ENCODE measurements around the gene GDF15. TPM values are rescaled to one million over a fixed set of nuclear protein-coding genes. Genes with fewer than 3 reads are reported as not detected.
"Not testable (repeated sequence)": the region's sequence is repeated elsewhere in the genome, so short reads cannot be mapped to it uniquely, and the experiment has no call there.

The GDF15 gene
- total RNA-seq, 1 experiment from 2014 or later = 56.6 TPM

DNA sequence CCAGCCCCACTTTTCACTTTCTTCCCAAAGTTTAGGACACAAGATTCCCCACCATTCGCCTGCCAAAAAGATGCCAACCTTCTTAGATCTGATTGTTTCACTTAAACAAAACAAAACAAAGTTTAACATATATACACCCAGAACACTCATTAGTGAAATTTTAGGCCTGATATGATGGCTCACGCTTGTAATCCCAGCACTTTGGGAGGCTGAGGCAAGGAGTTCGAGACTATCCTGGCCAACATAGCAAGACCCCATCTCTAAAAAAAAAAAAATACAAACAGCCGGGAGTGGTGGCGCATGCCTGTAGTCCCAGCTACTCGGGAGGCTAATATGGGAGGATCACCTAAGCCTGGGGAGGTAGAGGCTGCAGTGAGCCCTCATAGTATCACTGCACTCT lies 40.7 kb upstream of the GDF15 start:
- TF ChIP-seq, protein P1, sequence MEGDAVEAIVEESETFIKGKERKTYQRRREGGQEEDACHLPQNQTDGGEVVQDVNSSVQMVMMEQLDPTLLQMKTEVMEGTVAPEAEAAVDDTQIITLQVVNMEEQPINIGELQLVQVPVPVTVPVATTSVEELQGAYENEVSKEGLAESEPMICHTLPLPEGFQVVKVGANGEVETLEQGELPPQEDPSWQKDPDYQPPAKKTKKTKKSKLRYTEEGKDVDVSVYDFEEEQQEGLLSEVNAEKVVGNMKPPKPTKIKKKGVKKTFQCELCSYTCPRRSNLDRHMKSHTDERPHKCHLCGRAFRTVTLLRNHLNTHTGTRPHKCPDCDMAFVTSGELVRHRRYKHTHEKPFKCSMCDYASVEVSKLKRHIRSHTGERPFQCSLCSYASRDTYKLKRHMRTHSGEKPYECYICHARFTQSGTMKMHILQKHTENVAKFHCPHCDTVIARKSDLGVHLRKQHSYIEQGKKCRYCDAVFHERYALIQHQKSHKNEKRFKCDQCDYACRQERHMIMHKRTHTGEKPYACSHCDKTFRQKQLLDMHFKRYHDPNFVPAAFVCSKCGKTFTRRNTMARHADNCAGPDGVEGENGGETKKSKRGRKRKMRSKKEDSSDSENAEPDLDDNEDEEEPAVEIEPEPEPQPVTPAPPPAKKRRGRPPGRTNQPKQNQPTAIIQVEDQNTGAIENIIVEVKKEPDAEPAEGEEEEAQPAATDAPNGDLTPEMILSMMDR (IDR thresholded peaks at IDR 0.05; ENCODE audit: unreplicated experiment) = no peak
- no TSS peak for BruUV-seq (replicated peaks)
- no peaks in the 10 kb centered on the region for H3K27me3 Mint-ChIP-seq (ENCODE audit: unreplicated experiment)
- H3K4me1 Mint-ChIP-seq (ENCODE audit: low read depth, unreplicated experiment) = peaks cover 17% of the 10 kb centered on the region
- DNase-seq = no peak
- CTCF ChIA-PET = no interaction called here
- H3K36me3 Mint-ChIP-seq (ENCODE audit: insufficient read depth, unreplicated experiment) = peaks cover 39% of the 10 kb centered on the region
- H3K9me3 Mint-ChIP-seq (ENCODE audit: low read depth, unreplicated experiment) = no peaks in the 10 kb centered on the region
- no peak overlapping the region for H3K27ac Mint-ChIP-seq (ENCODE audit: unreplicated experiment)
- H3K4me3 Mint-ChIP-seq (ENCODE audit: low read depth, unreplicated experiment) = no peak overlapping the region
- intact Hi-C loops (cut with micrococcal nuclease; ENCODE audit: unreplicated experiment) = no loop called here

DNA sequence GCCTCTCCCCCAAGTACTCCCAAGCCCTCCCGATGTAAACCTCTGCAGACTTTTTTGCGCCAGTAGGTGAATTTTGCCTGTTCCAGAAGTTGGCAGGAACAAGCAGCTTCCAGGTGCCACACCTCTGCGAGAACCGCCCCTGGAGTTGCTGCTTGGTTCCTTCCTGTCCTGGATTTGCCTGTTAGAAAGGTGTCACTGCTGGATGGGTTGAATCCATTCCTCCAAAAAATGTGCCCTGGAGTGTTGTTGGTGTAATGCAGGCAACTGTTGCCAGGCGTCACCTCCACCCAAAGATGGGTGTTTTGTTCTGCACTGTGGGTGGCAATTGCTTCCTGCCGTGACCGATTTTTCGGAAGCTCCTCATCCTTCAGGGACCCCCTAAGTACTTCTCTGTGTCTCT lies 39.9 kb upstream of the GDF15 start:
- intact Hi-C loops (cut with micrococcal nuclease; ENCODE audit: unreplicated experiment) = no loop called here
- no peaks in the 10 kb centered on the region for H3K9me3 Mint-ChIP-seq (ENCODE audit: low read depth, unreplicated experiment)
- DNase-seq = no peak
- peaks cover 31% of the 10 kb centered on the region for H3K36me3 Mint-ChIP-seq (ENCODE audit: insufficient read depth, unreplicated experiment)
- no peak overlapping the region for H3K27ac Mint-ChIP-seq (ENCODE audit: unreplicated experiment)
- H3K4me1 Mint-ChIP-seq (ENCODE audit: low read depth, unreplicated experiment) = peaks cover 15% of the 10 kb centered on the region
- no peak overlapping the region for H3K4me3 Mint-ChIP-seq (ENCODE audit: low read depth, unreplicated experiment)
- CTCF ChIA-PET = no interaction called here
- no TSS peak for BruUV-seq (replicated peaks)
- no peaks in the 10 kb centered on the region for H3K27me3 Mint-ChIP-seq (ENCODE audit: unreplicated experiment)
- TF ChIP-seq, protein P1 (IDR thresholded peaks at IDR 0.05; ENCODE audit: unreplicated experiment) = no peak

DNA sequence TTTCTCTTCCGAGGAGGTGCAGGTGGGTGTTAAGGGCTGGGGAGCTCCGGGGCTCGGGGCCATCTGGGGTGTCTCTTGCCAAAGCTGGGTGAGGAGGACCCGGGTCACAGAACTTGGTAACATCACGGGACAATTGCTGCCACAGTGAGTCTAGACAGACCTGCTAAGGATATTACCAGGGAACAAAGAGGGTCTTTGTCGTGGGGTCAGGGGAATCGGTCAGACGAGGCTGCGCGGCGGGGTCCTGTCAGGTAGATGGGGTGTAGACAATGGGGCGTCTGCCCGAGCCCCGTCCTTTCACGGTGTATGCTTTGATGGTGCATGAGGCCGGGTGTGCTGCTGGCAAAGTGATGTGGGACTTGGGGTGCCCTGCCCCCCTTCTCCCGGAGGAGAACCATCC lies 37.8 kb upstream of the GDF15 start:
- H3K27ac Mint-ChIP-seq (ENCODE audit: unreplicated experiment) = no peak overlapping the region
- TF ChIP-seq, protein P1 (IDR thresholded peaks at IDR 0.05; ENCODE audit: unreplicated experiment) = no peak
- CTCF ChIA-PET = no interaction called here

DNA sequence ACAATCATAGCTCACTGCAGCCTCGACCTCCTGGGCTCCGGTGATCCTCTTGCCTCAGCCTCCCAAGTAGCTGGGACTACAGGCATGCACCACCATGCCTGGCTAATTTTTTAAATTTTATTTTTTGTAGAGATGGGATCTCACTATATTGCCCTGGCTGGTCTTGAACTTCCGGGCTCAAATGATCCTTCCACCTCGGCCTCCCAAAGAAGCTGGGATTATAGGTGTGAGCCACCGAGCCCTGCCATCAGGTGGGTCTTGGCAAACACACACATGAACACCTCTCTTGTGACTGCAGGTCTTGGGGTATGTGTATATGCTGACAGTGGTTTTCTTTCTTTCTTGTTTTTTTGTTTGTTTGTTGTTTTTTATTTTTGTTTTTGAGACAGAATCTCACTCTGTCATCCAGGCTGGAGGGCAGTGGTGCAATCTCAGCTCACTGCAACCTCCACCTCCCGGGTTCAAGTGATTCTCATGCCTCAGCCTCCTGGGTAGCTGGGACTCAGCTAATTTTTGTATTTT lies 37.1 kb upstream of the GDF15 start:
- CTCF ChIA-PET = interaction anchor here (0.7 to 1.3 kb wide), 3 partner anchors 39 to 69 kb away, joined by 3 to 4 read pairs (median 3); no protein-coding TSS in a partner anchor
- not testable (repeated sequence) for H3K27me3 Mint-ChIP-seq (ENCODE audit: unreplicated experiment); H3K9me3 Mint-ChIP-seq (ENCODE audit: low read depth, unreplicated experiment); BruUV-seq (replicated peaks); DNase-seq; H3K4me1 Mint-ChIP-seq (ENCODE audit: low read depth, unreplicated experiment); H3K27ac Mint-ChIP-seq (ENCODE audit: unreplicated experiment); H3K4me3 Mint-ChIP-seq (ENCODE audit: low read depth, unreplicated experiment)
- intact Hi-C loops (cut with micrococcal nuclease; ENCODE audit: unreplicated experiment) = loop anchor here (2.0 kb wide), 1 partner anchor 62 kb away; no protein-coding TSS in a partner anchor
- peaks cover 25% of the 10 kb centered on the region for H3K36me3 Mint-ChIP-seq (ENCODE audit: insufficient read depth, unreplicated experiment)

More for the DNA sequence above, 37.8 kb upstream of the GDF15 start:
- H3K27me3 Mint-ChIP-seq (ENCODE audit: unreplicated experiment) = no peaks in the 10 kb centered on the region
- H3K4me3 Mint-ChIP-seq (ENCODE audit: low read depth, unreplicated experiment) = no peak overlapping the region
- peaks cover 9% of the 10 kb centered on the region for H3K4me1 Mint-ChIP-seq (ENCODE audit: low read depth, unreplicated experiment)
- intact Hi-C loops (cut with micrococcal nuclease; ENCODE audit: unreplicated experiment) = loop anchor here (2.0 kb wide), 1 partner anchor 63 kb away; no protein-coding TSS in a partner anchor
- no TSS peak for BruUV-seq (replicated peaks)
- H3K36me3 Mint-ChIP-seq (ENCODE audit: insufficient read depth, unreplicated experiment) = peaks cover 25% of the 10 kb centered on the region
- H3K9me3 Mint-ChIP-seq (ENCODE audit: low read depth, unreplicated experiment) = no peaks in the 10 kb centered on the region
- no peak for DNase-seq

DNA sequence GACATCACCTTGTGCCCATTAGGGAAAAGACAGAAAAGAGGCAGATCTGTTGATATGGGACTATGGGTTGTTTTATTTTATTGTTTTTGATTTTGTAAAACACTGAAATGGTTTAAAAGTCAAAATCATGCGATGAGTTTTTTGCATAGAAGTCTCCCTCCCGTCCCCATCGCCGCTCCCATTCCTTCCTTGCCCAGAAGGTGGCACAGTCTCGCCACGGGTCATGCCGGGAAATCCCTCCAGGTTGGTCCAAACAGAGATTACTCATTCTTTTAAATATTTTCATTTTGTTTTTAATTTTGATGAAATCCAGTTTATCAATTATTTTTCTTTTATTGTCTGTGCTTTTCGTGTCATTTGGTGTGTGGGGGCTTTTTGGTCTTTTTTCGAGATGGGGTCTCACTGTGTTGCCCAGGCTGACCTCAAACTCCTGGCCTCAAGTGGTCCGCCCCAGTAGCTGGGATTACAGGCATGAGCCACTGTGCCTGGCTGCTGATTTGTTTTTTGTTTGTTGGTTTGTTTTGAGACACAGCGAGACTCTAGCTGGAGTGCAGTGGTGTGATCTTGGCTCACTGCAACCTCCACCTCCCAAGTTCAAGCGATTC lies 36.3 kb upstream of the GDF15 start:
- CTCF ChIA-PET = interaction anchor here (0.7 to 1.3 kb wide), 4 partner anchors 39 to 61 kb away, joined by 3 to 8 read pairs (median 4); no protein-coding TSS in a partner anchor
- DNase-seq = peak; percentile 70
- H3K4me1 Mint-ChIP-seq (ENCODE audit: low read depth, unreplicated experiment) = peaks cover 9% of the 10 kb centered on the region
- H3K27me3 Mint-ChIP-seq (ENCODE audit: unreplicated experiment) = no peaks in the 10 kb centered on the region
- H3K4me3 Mint-ChIP-seq (ENCODE audit: low read depth, unreplicated experiment) = no peak overlapping the region
- TF ChIP-seq, protein P1 (IDR thresholded peaks at IDR 0.05; ENCODE audit: unreplicated experiment) = peak; percentile 72
- intact Hi-C loops (cut with micrococcal nuclease; ENCODE audit: unreplicated experiment) = loop anchor here (2.0 kb wide), 1 partner anchor 61 kb away; no protein-coding TSS in a partner anchor
- BruUV-seq (replicated peaks) = no TSS peak
- no peaks in the 10 kb centered on the region for H3K9me3 Mint-ChIP-seq (ENCODE audit: low read depth, unreplicated experiment)
- H3K27ac Mint-ChIP-seq (ENCODE audit: unreplicated experiment) = no peak overlapping the region
- peaks cover 25% of the 10 kb centered on the region for H3K36me3 Mint-ChIP-seq (ENCODE audit: insufficient read depth, unreplicated experiment)
